Body of pancreas (tissue), 4 donors: ENCODE data around the gene ST6GALNAC6.

ENCODE experiments used
- POLR2A ChIP-seq, 3 donors: fragments of 450-650 bp; IDR thresholded peaks; one replicate each; pipeline ENCODE4 v1.6.1; 2016; ENCODE audit warnings: antibody characterized with exemption in 3 of 3, mild to moderate bottlenecking in 2 of 3
- TF ChIP-seq, protein P1 (sequence below), 7 experiments: fragments of 450-650 bp in 4 of 7; fragments of 200-600 bp in 3 of 7; sonication (generic) in 3 of 7; IDR thresholded peaks; one replicate each; pipeline ENCODE4 v1.5.1; 2016 to 2019; ENCODE audit warnings: antibody characterized with exemption in 7 of 7

DNA sequence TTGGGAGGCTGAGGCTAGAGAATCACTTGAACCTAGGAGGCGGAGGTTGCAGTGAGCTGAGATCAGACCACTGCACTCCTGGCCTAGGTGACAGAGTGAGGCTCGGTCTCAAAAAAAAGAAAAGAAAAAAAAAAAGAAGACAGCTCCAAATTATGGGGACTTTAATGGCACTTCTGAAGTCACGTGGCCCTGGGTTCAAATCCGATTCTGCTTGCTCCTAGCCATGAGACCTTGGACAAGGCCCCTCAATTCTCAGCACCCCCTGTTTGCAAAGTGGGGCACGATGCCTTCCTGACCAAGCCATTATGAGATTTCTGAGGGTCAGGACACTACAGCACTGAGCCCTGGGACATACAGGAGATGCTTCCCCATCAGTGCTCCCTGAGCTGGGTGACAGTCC is 43.9 kb downstream of the ST6GALNAC6 start:
- TF ChIP-seq, protein P1, sequence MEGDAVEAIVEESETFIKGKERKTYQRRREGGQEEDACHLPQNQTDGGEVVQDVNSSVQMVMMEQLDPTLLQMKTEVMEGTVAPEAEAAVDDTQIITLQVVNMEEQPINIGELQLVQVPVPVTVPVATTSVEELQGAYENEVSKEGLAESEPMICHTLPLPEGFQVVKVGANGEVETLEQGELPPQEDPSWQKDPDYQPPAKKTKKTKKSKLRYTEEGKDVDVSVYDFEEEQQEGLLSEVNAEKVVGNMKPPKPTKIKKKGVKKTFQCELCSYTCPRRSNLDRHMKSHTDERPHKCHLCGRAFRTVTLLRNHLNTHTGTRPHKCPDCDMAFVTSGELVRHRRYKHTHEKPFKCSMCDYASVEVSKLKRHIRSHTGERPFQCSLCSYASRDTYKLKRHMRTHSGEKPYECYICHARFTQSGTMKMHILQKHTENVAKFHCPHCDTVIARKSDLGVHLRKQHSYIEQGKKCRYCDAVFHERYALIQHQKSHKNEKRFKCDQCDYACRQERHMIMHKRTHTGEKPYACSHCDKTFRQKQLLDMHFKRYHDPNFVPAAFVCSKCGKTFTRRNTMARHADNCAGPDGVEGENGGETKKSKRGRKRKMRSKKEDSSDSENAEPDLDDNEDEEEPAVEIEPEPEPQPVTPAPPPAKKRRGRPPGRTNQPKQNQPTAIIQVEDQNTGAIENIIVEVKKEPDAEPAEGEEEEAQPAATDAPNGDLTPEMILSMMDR (IDR thresholded peaks at IDR 0.05) = no peak
- no peak for TF ChIP-seq POLR2A (IDR thresholded peaks at IDR 0.05)
